IMR-90 (cell line): ENCODE data around the gene DUSP2. TPM values are rescaled to one million over a fixed set of nuclear protein-coding genes. Genes with fewer than 3 reads are reported as not detected.
A peak's percentile ranks its signal among the peaks of the same experiment; 100 is the strongest.

Source experiments
- ATAC-seq: fragments of 200-7000 bp; cut with Tn5 transposase; 2 replicates; pipeline ENCODE4 v1.9.1; 2020; ENCODE audit warnings: low read depth, mild to moderate bottlenecking, moderate library complexity
- BruUV-seq: library from RNA; stranded (reverse); fragments of 400-500 nt; replicated peaks from 2 replicates; lab custom pipeline; 2021; lab: Mats Ljungman, UMichigan
- CTCF ChIA-PET: fragments of 300-600 bp; formaldehyde crosslinking; extraction: SDS; loops from one replicate; lab custom pipeline; 2021; ENCODE audit warnings: antibody characterized with exemption; lab: Yijun Ruan, JAX
- POLR2A ChIA-PET: fragments of 300-600 bp; sonication (Branson Sonifier 250); formaldehyde crosslinking; loops from one replicate; lab custom pipeline; 2022; ENCODE audit warnings: antibody characterized with exemption; ENCODE audit not compliant: unreplicated experiment; lab: Charles Lee
- DNase-seq: peaks from one replicate; pipeline ENCODE4 v3.0.0; 2013
- H2AFZ ChIP-seq: replicated peaks from 2 replicates; pipeline ENCODE3; 2013; ENCODE audit warnings: low read length, mild to moderate bottlenecking; ENCODE audit not compliant: poor library complexity
- H2AK5ac ChIP-seq: 2 replicates; pipeline ENCODE4 v1.6.1; 2013; ENCODE audit warnings: low read depth, low read length, inconsistent platforms
- H2AK9ac ChIP-seq: replicated peaks from 2 replicates; pipeline ENCODE3; 2013; ENCODE audit warnings: mild to moderate bottlenecking, low read depth, low read length, moderate library complexity; ENCODE audit not compliant: poor library complexity
- H2BK120ac ChIP-seq: 2 replicates; pipeline ENCODE4 v1.6.1; 2013; ENCODE audit warnings: low read depth, low read length, inconsistent platforms
- H2BK15ac ChIP-seq: 3 replicates; pipeline ENCODE4 v1.6.1; 2013; ENCODE audit warnings: low read depth, low read length, inconsistent platforms
- H2BK20ac ChIP-seq: 2 replicates; pipeline ENCODE4 v1.6.1; 2013; ENCODE audit warnings: low read depth, mild to moderate bottlenecking, inconsistent platforms, low read length, moderate library complexity
- H2BK5ac ChIP-seq: 2 replicates; pipeline ENCODE4 v1.6.1; 2013; ENCODE audit warnings: mild to moderate bottlenecking, low read depth, low read length, inconsistent platforms; ENCODE audit not compliant: poor library complexity, severe bottlenecking
- H3K14ac ChIP-seq: replicated peaks from 2 replicates; pipeline ENCODE4 v1.6.1; 2013; ENCODE audit warnings: low read depth, low read length, inconsistent platforms
- H3K18ac ChIP-seq: 2 replicates; pipeline ENCODE4 v1.6.1; 2013; ENCODE audit warnings: low read depth, low read length, control low read depth
- H3K23ac ChIP-seq: 2 replicates; pipeline ENCODE4 v1.6.1; 2013; ENCODE audit warnings: low read depth, low read length, inconsistent platforms
- H3K27ac ChIP-seq: 2 replicates; pipeline ENCODE4 v1.5.1; 2013; ENCODE audit warnings: mild to moderate bottlenecking, control low read depth, low read length; ENCODE audit not compliant: insufficient read depth
- H3K27me3 ChIP-seq: 2 replicates; pipeline ENCODE4 v1.6.1; 2013; ENCODE audit warnings: low read length; ENCODE audit not compliant: control insufficient read depth, insufficient read depth
- H3K36me3 ChIP-seq: 2 replicates; pipeline ENCODE4 v1.6.1; 2013; ENCODE audit warnings: low read length, mixed read lengths; ENCODE audit not compliant: control insufficient read depth, insufficient read depth
- H3K4ac ChIP-seq: 2 replicates; pipeline ENCODE4 v1.6.1; 2013; ENCODE audit warnings: low read depth, low read length, inconsistent platforms
- H3K4me1 ChIP-seq: 2 replicates; pipeline ENCODE4 v1.6.1; 2013; ENCODE audit warnings: low read length, mixed read lengths; ENCODE audit not compliant: control insufficient read depth, insufficient read depth
- H3K4me2 ChIP-seq: 2 replicates; pipeline ENCODE4 v1.6.1; 2013; ENCODE audit warnings: low read depth, mild to moderate bottlenecking, control low read depth, low read length, moderate library complexity
- H3K4me3 ChIP-seq: 2 replicates; pipeline ENCODE4 v1.5.1; 2013; ENCODE audit warnings: low read depth, mild to moderate bottlenecking, control low read depth, low read length, moderate library complexity; ENCODE audit not compliant: insufficient read depth
- H3K56ac ChIP-seq: 2 replicates; pipeline ENCODE4 v1.6.1; 2013; ENCODE audit warnings: low read length, inconsistent platforms; ENCODE audit not compliant: insufficient read depth; ENCODE audit errors: extremely low read depth
- H3K79me1 ChIP-seq, 2 experiments: 2 replicates each; pipeline ENCODE4 v1.6.1; 2013; ENCODE audit warnings: low read length in 2 of 2, inconsistent platforms in 1 of 2, low read depth in 1 of 2
- H3K9ac ChIP-seq: 2 replicates; pipeline ENCODE4 v1.6.1; 2013; ENCODE audit warnings: low read depth, low read length, control low read depth
- H3K9me1 ChIP-seq: 2 replicates; pipeline ENCODE4 v1.6.1; 2013; ENCODE audit warnings: low read length, inconsistent platforms; ENCODE audit not compliant: insufficient read depth
- H3K9me3 ChIP-seq: 2 replicates; pipeline ENCODE4 v1.6.1; 2013; ENCODE audit warnings: low read length; ENCODE audit not compliant: control insufficient read depth, insufficient read depth
- H4K20me1 ChIP-seq: 2 replicates; pipeline ENCODE4 v1.6.1; 2013; ENCODE audit warnings: low read length, inconsistent platforms; ENCODE audit not compliant: insufficient read depth
- H4K5ac ChIP-seq: 2 replicates; pipeline ENCODE4 v1.6.1; 2013; ENCODE audit warnings: mild to moderate bottlenecking, low read depth, low read length, control low read depth
- H4K8ac ChIP-seq, 2 experiments: 2 replicates each; pipeline ENCODE4 v1.6.1; 2013; ENCODE audit warnings: low read depth in 2 of 2, low read length in 2 of 2, control low read depth in 1 of 2, inconsistent platforms in 1 of 2
- H4K91ac ChIP-seq: 2 replicates; pipeline ENCODE4 v1.6.1; 2013; ENCODE audit warnings: low read depth, low read length, inconsistent platforms; ENCODE audit not compliant: insufficient read depth
- CEBPB ChIP-seq: IDR thresholded peaks from 2 replicates; pipeline ENCODE4 v1.6.1; 2012; ENCODE audit warnings: low read depth, low read length, improper control_type of control experiment
- CHD1 ChIP-seq: IDR thresholded peaks from 2 replicates; pipeline ENCODE4 v1.6.1; 2012; ENCODE audit warnings: low read depth, low read length, improper control_type of control experiment
- CTCF ChIP-seq: conservative IDR thresholded peaks from 2 replicates; pipeline ENCODE4 v1.5.1; 2012; ENCODE audit warnings: mild to moderate bottlenecking, low read depth, low read length, improper control_type of control experiment
- ELK1 ChIP-seq: fragments of 150-350 bp; IDR thresholded peaks from 2 replicates; pipeline ENCODE4 v1.6.1; 2016; ENCODE audit warnings: low read depth, mild to moderate bottlenecking, low read length, moderate library complexity, borderline replicate concordance
- FOS ChIP-seq: fragments of 150-350 bp; IDR thresholded peaks from 2 replicates; pipeline ENCODE4 v1.6.1; 2016; ENCODE audit warnings: low read depth, low read length
- MAFK ChIP-seq: IDR thresholded peaks from 2 replicates; pipeline ENCODE4 v1.6.1; 2012; ENCODE audit warnings: low read depth, low read length, improper control_type of control experiment
- MAZ ChIP-seq: IDR thresholded peaks from 2 replicates; pipeline ENCODE4 v1.6.1; 2012; ENCODE audit warnings: low read depth, mild to moderate bottlenecking, low read length, improper control_type of control experiment, moderate library complexity, borderline replicate concordance
- MXI1 ChIP-seq: IDR thresholded peaks from 2 replicates; pipeline ENCODE4 v1.6.1; 2012; ENCODE audit warnings: low read depth, mild to moderate bottlenecking, low read length, moderate library complexity, borderline replicate concordance
- NFE2L2 ChIP-seq: fragments of 150-350 bp; IDR thresholded peaks from 2 replicates; pipeline ENCODE4 v1.6.1; 2016; ENCODE audit warnings: low read depth, mild to moderate bottlenecking, low read length
- POLR2A ChIP-seq: IDR thresholded peaks from 2 replicates; pipeline ENCODE4 v1.6.1; 2012; ENCODE audit warnings: mild to moderate bottlenecking, low read depth, low read length
- RAD21 ChIP-seq: IDR thresholded peaks from 2 replicates; pipeline ENCODE4 v1.6.1; 2012; ENCODE audit warnings: low read length, improper control_type of control experiment
- RCOR1 ChIP-seq: IDR thresholded peaks from 2 replicates; pipeline ENCODE4 v1.6.1; 2012; ENCODE audit warnings: mild to moderate bottlenecking, low read length, improper control_type of control experiment; ENCODE audit not compliant: insufficient replicate concordance
- RFX5 ChIP-seq: IDR thresholded peaks from 2 replicates; pipeline ENCODE4 v1.8.0; 2012; ENCODE audit warnings: low read depth, mild to moderate bottlenecking, low read length, moderate library complexity
- SMC3 ChIP-seq: fragments of 150-350 bp; IDR thresholded peaks from 2 replicates; pipeline ENCODE4 v1.6.1; 2016; ENCODE audit warnings: low read depth, mild to moderate bottlenecking, antibody characterized with exemption, low read length, moderate library complexity
- USF2 ChIP-seq: fragments of 150-350 bp; IDR thresholded peaks from 2 replicates; pipeline ENCODE4 v1.6.1; 2017; ENCODE audit warnings: mild to moderate bottlenecking, antibody characterized with exemption, low read length, low read depth
- WGBS, 2 experiments: methylation state at CpG; one replicate each; pipeline versions ENCODE4 v1.1.5 to v1.1.7; 2013; ENCODE audit warnings: missing lambda C conversion rate in 2 of 2; ENCODE audit not compliant: insufficient read length in 1 of 2; ENCODE audit errors: extremely low coverage in 2 of 2; 5-methylcytosine and 5-hydroxymethylcytosine counted together
- dilution Hi-C: fragments of 300-500 bp; cut with HindIII; formaldehyde crosslinking; loops from one replicate; pipeline ENCODE4 v1.14.3; 2018; ENCODE audit warnings: low sequenced_read_pairs; ENCODE audit not compliant: unreplicated experiment
- in situ Hi-C: fragments of 300-500 bp; cut with MboI; formaldehyde crosslinking; loops from 3 replicates; pipeline ENCODE4 v1.14.3; 2019; ENCODE audit warnings: low sequenced_read_pairs, inconsistent platforms, mixed read lengths
- intact Hi-C: fragments of 100-400 bp; cut with micrococcal nuclease; formaldehyde crosslinking; loops from 2 replicates; pipeline ENCODE4 v1.10.0; 2022
- polyA plus RNA-seq, 3 experiments: library from polyadenylated mRNA; depleted of rRNA; stranded (reverse); fragments of >200 nt; gene quantifications; 2 replicates each; pipeline ENCODE4 v1.2.3, GENCODE V29; 2012; ENCODE audit warnings: low replicate concordance in 1 of 3
- total RNA-seq: library from RNA; depleted of rRNA; stranded (reverse); fragments of >200 nt; gene quantifications from 2 replicates; pipeline ENCODE4 v1.2.3, GENCODE V29; 2012

The DUSP2 gene
- total and polyA plus RNA-seq, 2 of the 4 experiments (the other 2 are of a cell fraction): 1.8 to 3.8 TPM

DNA sequence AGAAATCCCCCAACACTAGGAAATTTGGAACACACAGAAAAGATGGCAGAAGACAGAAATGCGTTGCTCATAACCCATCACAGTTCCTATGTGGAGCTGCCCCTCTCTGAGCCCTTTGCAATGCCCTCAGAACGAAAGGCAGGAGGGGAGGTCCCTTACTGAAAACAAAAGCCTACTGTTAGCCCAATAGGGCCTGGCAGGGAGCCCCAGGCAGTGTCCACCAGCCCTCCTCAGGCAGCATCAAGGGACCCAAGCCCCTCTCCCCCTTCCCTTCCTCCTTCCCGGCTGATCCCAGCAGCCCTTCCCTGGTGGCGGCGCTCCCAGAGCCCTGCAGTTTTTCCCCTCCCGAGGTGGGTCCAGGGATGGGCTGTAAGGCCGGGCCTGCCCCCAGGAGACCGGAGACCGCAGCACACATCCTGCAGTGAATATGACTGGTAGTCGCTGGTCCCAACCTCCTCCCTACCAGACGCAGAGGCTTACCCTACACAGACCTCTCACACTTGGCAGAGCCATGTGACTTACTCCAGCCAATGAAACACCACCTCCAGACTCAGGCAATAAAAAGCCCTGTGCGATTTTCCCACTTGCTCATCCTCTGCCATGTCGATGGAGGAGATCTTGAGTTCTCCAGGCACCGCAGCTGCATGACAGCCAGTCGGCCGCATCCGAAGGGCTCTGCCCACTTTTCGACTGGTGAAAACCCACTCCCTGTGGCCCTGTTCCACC lies 19.4 kb upstream of the DUSP2 start:
- no peak overlapping the region for H2BK15ac ChIP-seq

More for the DNA sequence above, 19.4 kb upstream of the DUSP2 start:
- Histone ChIP-seq H3K4me3 (no peak overlapping the region), H2AK5ac (no peak overlapping the region), H4K8ac (no peak overlapping the region), H3K9me1 (no peaks in the 10 kb centered on the region), H2AFZ (peak overlapping the region; percentile 56), H3K9me3 (no peaks in the 10 kb centered on the region), H2BK120ac (no peak overlapping the region), H2BK5ac (no peak overlapping the region), H3K18ac (no peak overlapping the region), H2BK20ac (no peak overlapping the region), H4K91ac (no peak overlapping the region), H4K20me1 (no peaks in the 10 kb centered on the region), H3K27ac (no peak overlapping the region), H3K4me2 (no peak overlapping the region), H3K14ac (no peak overlapping the region), H3K27me3 (no peaks in the 10 kb centered on the region; the same call in 1 of the 2 replicates), H3K56ac (no peak overlapping the region), H4K5ac (no peak overlapping the region), H2AK9ac (peak overlapping the region; percentile 34), H3K23ac (no peak overlapping the region), H3K4me1 (no peaks in the 10 kb centered on the region), H3K79me1 (no peaks in the 10 kb centered on the region), H3K4ac (no peak overlapping the region), H3K9ac (no peak overlapping the region), H3K36me3 (no peaks in the 10 kb centered on the region)
- DNase-seq (no peak), ATAC-seq (no peak)
- BruUV-seq: no TSS peak
- WGBS, 2 experiments: 89% methylated on average over 4 of the region's 18 CpGs; no CpG with 5 or more reads in 1 of the 2 experiments
- ChIA-PET POLR2A (no interaction called here), CTCF (interaction anchor here (1.6 kb wide), 1 partner anchor 10 kb away, joined by 4 read pairs; no protein-coding TSS in a partner anchor)
- intact Hi-C loops: no loop called here
- no peak for TF ChIP-seq MAFK
- no peak for TF ChIP-seq USF2
- TF ChIP-seq FOS: no peak
- TF ChIP-seq RCOR1: no peak
- TF ChIP-seq ELK1: no peak
- no peak for TF ChIP-seq CEBPB
- TF ChIP-seq MAZ: no peak
- TF ChIP-seq RAD21: no peak
- TF ChIP-seq RFX5: no peak
- no peak for TF ChIP-seq MXI1
- TF ChIP-seq CHD1: no peak
- no peak for TF ChIP-seq NFE2L2
- TF ChIP-seq POLR2A: no peak
- no peak for TF ChIP-seq CTCF
- TF ChIP-seq SMC3: no peak
- in situ Hi-C loops: no loop called here
- dilution Hi-C loops: no loop called here
